Tibial artery (tissue), 4 donors: ENCODE results near the gene DOK5.

Source experiments
- DNase-seq, 2 donors: peaks; one replicate each; pipeline ENCODE4 v3.0.0-alpha.2; 2019
- H3K27ac ChIP-seq, 2 donors: fragments of 200-600 bp; sonication (generic) in 1 of 2; 1 replicate in 1 of 2; 2 replicates in 1 of 2; pipeline ENCODE4 v1.5.1; 2018 to 2019; ENCODE audit warnings: mild to moderate bottlenecking in 1 of 2
- H3K27me3 ChIP-seq, 2 donors: fragments of 200-600 bp; sonication (generic) in 1 of 2; one replicate each; pipeline versions ENCODE4 v1.5.1 to v1.6.0; 2016 to 2019
- H3K36me3 ChIP-seq, 3 donors: fragments of 200-600 bp; sonication (generic) in 2 of 3; one replicate each; pipeline ENCODE4 v1.5.1; 2016 to 2019; ENCODE audit warnings: mild to moderate bottlenecking in 2 of 3
- H3K4me1 ChIP-seq, 4 donors: fragments of 200-600 bp; sonication (generic) in 2 of 4; 1 replicate in 3 of 4; 2 replicates in 1 of 4; pipeline ENCODE4 v1.5.1; 2016 to 2019
- H3K4me3 ChIP-seq, 2 donors: fragments of 200-600 bp; sonication (generic) in 1 of 2; 1 replicate in 1 of 2; 2 replicates in 1 of 2; pipeline ENCODE4 v1.5.1; 2018 to 2019; ENCODE audit warnings: mild to moderate bottlenecking in 2 of 2
- H3K9me3 ChIP-seq, 3 donors: fragments of 200-600 bp; sonication (generic) in 1 of 3; one replicate each; pipeline ENCODE4 v1.5.1; 2016 to 2019
- intact Hi-C: fragments of 100-400 bp; cut with DNase I; formaldehyde crosslinking; loops from one replicate; pipeline ENCODE4 v1.15.0; 2023; ENCODE audit warnings: low total_unique reads
- TF ChIP-seq, protein P1 (sequence below), 2 experiments: fragments of 200-600 bp in 1 of 2; fragments of 450-650 bp in 1 of 2; IDR thresholded peaks; one replicate each; pipeline ENCODE4 v1.5.1; 2017 to 2019; ENCODE audit warnings: antibody characterized with exemption in 2 of 2, mild to moderate bottlenecking in 1 of 2, moderate library complexity in 1 of 2

DOK5 gene

GRCh38 chr20:54485631-54486030 is 10.2 kb downstream of the DOK5 start:
- no peaks in the 10 kb centered on the region for H3K9me3 ChIP-seq
- intact Hi-C loops, result no loop called here
- TF ChIP-seq, protein P1, sequence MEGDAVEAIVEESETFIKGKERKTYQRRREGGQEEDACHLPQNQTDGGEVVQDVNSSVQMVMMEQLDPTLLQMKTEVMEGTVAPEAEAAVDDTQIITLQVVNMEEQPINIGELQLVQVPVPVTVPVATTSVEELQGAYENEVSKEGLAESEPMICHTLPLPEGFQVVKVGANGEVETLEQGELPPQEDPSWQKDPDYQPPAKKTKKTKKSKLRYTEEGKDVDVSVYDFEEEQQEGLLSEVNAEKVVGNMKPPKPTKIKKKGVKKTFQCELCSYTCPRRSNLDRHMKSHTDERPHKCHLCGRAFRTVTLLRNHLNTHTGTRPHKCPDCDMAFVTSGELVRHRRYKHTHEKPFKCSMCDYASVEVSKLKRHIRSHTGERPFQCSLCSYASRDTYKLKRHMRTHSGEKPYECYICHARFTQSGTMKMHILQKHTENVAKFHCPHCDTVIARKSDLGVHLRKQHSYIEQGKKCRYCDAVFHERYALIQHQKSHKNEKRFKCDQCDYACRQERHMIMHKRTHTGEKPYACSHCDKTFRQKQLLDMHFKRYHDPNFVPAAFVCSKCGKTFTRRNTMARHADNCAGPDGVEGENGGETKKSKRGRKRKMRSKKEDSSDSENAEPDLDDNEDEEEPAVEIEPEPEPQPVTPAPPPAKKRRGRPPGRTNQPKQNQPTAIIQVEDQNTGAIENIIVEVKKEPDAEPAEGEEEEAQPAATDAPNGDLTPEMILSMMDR (IDR thresholded peaks at IDR 0.05), result no peak

DNA sequence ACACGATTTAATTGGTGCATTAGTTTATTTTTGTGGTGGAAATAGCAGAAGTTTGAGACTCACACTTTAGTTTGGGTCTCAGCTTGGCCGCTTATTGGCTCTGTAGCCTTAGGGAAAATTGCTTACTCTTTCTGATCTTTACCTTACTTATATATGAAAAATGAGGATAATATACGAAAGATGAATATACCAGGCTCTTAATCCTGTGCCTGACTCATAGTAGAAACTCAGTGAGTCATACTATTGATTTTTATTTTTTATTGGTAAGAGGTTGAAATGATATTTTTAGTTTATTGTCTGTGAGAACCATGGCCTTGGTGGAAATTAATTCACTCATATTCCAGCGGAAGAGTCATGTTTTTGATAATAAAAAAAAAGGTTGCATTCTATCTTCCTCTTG is 11.2 kb downstream of the DOK5 start:
- Histone ChIP-seq H3K9me3 (no peaks in the 10 kb centered on the region), H3K4me1 (no peaks in the 10 kb centered on the region), H3K27me3 (no peaks in the 10 kb centered on the region), H3K36me3 (no peaks in the 10 kb centered on the region), H3K27ac (no peak overlapping the region), H3K4me3 (no peak overlapping the region)
- intact Hi-C loops, result no loop called here
- TF ChIP-seq, protein P1 (IDR thresholded peaks at IDR 0.05), result no peak
- DNase-seq, result no peak

More at GRCh38 chr20:54485631-54486030, 10.2 kb downstream of the DOK5 start:
- H3K36me3 ChIP-seq, result no peaks in the 10 kb centered on the region
- H3K4me3 ChIP-seq, result no peak overlapping the region
- H3K27me3 ChIP-seq, result no peaks in the 10 kb centered on the region
- no peaks in the 10 kb centered on the region for H3K4me1 ChIP-seq
- H3K27ac ChIP-seq, result no peak overlapping the region
- no peak for DNase-seq

- Histone ChIP-seq H3K9me3 (no peaks in the 10 kb centered on the region), H3K4me3 (no peak overlapping the region), H3K4me1 (no peaks in the 10 kb centered on the region), H3K27ac (no peak overlapping the region), H3K27me3 (no peaks in the 10 kb centered on the region), H3K36me3 (no peaks in the 10 kb centered on the region)
- DNase-seq, result no peak
- TF ChIP-seq, protein P1 (IDR thresholded peaks at IDR 0.05), result no peak
- intact Hi-C loops, result no loop called here
Observed at GRCh38 chr20:54488442-54488841, 13.0 kb downstream of the DOK5 start.

DNA sequence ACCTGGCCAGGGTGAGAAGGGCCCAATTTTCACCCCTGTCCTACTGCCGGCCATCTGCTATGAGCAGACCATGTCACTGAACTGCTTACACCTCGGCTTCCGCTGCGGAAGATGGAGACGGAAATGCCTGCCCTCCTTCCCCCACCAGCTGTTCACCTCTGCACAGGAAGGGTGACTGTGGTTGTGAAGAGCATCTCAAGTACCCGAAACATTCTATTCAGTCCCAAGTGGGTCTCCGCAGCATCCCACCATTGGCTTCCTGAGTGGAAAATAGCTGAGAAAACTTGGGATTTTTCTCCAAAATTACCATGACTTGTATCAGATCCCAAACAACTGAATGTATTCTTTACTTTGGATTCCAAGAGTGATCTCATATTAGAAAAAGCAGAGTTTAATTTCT is 16.1 kb downstream of the DOK5 start:
- Histone ChIP-seq H3K9me3 (no peaks in the 10 kb centered on the region), H3K4me3 (no peak overlapping the region), H3K4me1 (no peaks in the 10 kb centered on the region), H3K36me3 (no peaks in the 10 kb centered on the region), H3K27ac (no peak overlapping the region), H3K27me3 (no peaks in the 10 kb centered on the region)
- DNase-seq, result no peak
- TF ChIP-seq, protein P1 (IDR thresholded peaks at IDR 0.05), result no peak
- intact Hi-C loops, result no loop called here

DNA sequence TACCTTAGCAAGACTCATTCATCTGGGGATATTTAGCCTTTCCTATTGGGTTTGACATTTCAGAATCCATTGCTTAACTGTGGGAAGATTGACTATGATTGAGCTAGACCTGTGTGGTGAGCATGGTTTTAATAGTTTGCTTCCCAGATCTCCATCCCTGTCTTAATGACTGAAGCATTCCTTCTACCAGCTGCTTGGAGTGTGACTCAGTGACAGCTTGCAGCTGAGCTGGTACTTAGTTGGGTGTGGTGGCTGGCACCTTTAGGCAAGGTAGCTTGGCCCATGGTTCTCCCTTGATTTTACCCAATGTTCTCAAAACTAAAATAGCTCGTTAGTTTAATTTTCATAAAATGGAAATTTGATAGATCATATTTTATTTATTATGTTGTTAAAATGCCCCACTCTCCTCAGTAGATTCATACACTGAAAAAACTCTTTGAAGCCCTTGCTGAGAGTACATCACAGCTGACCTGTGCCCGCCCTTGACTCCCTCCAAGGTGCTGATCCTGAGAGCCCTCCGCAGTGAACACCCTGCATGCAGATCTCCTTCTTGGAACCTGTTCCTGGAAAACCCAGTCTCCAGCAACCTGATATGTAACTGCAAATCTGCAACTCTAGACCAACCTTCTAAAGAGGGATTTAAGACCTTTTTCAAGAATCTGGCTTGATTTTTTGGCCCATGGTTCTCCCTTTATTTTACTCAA is 19.1 kb downstream of the DOK5 start:
- Histone ChIP-seq H3K4me3 (no peak overlapping the region), H3K9me3 (no peaks in the 10 kb centered on the region), H3K27ac (no peak overlapping the region), H3K4me1 (no peaks in the 10 kb centered on the region), H3K27me3 (no peaks in the 10 kb centered on the region), H3K36me3 (no peaks in the 10 kb centered on the region)
- TF ChIP-seq, protein P1 (IDR thresholded peaks at IDR 0.05), result no peak
- DNase-seq, result no peak
- intact Hi-C loops, result no loop called here
